Stimulated activated CD8-positive, alpha-beta memory T cell treated with anti-CD3 and anti-CD28 coated beads, Interleukin-7, amount 100 ng/mL, for 24 hours (primary cell): ENCODE measurements around the gene ETF1.

Source experiments
- DNase-seq: peaks from one replicate; pipeline ENCODE4 v3.0.0-alpha.2; 2020; ENCODE audit warnings: low read depth

ETF1 gene

DNA sequence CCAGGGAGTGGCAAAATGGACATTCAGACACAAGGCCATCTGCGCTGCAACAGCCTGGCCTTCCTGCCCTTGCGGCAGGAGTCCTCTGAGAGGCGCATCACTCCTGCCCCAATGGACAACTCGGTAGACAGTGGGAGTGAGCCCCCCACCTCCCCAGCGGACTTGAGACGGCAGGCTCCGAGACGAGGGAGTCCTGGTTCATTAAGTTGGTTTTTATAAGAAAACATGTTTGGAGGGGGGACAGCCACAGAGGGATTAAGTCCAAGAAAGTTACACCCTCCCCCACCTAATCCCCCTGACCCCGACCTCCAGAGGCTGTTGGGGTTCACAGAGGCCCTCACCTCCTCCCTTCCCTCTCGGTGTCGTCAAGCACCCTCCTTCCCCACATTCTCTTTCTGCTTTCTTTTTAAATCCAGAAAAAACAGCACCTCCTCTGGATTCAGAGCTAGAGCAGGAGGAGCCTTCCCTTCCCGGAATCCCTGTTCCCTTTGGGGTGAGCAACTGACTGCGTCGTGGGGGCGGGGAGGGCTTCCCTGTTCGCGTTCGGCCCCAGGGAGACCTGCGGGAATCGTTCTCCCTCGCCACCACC lies 79.5 kb downstream of the ETF1 start:
- DNase-seq: no peak

DNA sequence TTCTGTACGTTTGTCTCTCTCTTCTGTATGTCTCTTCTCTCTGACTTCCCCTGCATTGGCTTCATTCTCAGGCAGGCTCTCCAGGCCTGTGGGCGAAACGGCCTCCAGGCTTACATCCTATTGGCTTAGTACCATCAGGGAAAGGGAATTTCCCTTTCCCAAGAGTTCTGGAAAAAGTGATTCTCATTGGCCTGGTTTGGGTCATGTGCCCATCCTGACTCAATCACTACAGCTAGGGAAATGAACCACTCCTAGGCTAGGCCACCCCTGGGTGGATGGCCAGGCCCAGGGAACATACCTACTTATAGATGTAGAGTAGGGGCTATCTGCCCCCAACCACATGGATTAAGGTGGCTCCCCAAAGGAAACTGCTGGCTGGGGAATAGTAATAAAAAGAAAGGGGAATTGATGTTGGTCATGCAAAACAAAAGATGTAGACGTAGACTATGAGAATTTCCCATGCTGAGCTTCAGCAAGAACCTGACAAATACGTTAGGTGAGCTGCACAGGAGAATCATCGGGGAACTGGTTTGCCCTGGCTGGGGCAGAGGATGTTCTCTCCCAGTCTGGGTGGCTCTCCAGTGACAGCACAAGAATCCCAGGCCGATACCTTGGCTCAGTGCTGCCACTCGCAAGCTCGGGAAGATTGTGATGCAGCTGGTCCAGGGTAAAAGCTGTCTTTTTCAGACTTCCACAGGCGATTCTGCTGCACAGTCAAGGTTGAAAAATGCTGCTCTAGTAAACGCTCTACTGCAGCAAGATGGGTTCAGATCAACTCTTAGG lies 81.5 kb downstream of the ETF1 start:
- DNase-seq: no peak

DNA sequence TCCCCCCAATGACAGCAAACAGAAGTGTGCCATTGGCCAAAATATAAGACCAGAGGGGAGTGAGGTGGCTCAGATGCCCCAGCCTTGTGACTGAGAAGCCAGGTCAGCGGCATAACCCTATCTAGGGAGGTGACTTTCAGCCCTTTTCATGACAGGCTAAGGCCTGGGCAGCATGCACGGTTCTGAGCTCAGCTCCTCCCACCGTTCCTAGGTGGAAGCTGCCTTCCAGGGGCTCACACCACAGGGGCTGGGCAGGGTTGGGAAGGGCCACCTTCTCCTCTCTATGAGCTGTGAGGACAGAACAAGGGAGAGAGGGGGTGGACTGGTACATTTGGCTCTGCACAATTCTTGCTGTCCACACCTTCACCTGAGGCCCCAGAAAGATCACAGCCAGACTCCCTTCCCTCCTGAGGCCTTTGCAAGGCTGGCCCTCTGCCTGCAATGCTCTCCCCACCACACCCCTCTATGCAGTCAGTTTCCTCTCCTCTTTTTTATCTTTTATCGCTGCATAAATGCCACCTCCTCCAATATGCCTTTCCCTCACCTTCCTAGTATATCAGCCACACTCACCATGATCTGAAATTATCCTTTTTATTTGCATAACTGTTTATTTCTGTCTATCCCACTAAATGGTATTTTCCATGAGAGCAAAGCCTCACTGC lies 82.9 kb downstream of the ETF1 start:
- DNase-seq: no peak

DNA sequence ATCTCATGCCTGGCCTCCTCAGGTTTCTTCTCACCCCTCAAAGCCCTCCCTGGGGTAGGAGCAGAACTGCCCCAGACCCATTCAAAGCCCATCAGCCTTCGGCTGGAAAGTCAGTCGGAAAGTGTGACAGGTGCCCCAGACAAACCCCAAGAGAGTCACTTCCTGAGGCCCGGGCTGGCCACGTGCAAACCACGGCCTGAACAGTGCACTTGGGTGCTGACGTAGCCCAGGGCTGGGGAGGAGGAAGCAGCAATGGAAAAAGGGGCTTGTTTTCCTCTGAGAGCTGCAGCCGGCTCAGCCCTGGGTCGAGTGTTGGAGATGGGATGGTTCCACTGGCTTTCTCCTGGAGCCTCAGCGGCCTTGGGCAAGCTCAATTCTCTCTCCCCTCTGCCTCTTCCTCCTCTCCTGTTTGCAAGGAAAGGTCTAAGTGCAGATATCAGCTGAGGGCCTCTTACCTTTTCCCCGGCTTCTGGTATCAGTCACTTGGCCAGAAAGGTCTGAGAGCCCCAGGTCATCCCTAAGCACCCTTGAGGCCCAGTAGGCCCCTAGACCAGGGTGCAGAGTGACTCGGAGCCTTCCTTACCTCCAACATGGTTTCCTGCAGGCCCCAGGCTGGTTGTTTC lies 83.6 kb downstream of the ETF1 start:
- peak; percentile 73 for DNase-seq

DNA sequence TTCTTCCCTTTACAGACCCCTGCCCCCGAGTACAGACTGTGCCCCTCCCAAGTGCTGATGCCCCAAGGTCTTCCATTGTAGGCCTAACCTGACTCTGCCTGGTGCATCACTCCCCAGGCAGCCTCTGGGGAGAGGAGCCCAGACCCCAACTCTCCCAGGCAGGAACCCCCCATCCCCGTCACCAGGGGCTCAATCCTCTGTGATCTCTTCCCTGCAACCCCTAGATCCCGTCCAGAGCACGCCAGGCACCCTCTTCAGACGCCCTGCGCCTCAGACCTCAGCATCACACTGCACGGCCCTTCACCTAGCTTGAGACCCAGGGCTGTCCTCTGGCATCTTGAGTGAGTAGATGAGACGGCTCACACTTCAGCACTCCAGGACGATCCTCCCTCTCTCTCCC lies 84.2 kb downstream of the ETF1 start:
- no peak for DNase-seq

DNA sequence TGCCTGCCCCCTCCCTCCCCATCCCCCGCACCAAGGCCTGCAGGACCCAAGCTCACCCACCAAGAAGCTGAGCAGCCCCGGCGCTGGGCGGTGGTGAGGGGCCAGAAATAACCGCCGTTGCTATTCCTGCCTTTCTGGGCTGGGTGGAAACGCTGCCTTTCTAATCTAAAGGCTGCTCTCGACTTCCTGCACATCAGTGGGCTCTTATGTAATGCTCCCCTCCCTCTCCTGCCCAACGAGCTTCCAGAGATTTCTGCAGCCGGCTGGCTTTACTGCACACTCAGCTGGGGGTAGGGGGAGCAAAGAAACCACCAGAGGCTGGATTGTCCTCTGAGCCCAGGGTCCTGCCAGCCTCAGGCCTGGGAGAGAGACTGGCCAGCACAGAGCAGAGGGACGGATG lies 84.7 kb downstream of the ETF1 start:
- DNase-seq: no peak

DNA sequence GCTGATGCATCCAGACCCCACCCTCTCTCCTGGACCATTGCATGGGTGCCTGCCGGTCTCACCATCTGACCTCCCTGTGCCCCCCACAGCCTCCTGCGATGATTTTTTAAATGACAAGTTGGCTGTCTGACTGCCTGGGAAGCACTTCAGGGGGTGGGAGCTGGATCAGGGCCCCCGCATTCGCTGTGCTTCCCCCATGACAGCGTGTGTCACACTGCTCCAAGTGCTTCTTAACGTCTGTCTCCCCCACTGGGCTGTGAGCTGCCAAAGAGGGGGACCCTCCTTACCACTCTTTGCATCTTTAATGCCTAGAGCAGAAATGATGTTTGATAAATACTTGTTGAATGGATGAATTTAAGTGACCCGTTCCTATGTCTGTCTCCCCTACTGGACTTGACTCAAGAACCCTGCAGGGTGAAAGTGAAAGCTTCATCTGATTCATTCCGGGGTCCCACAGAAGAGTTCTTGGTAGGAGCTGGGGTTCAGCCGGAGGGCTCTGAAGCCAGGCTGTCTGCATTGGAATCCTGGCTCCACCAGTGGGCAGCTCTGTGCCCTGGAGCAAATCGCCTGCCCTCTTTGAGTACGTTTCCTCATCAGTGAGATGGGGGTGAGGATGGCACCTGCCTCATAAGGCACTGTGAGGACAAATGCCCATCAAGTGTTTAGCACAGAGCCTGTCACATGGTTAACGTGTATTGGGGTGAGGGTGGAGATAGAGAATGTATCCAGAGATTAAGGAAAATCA lies 85.3 kb downstream of the ETF1 start:
- DNase-seq: no peak
